ENCODE data around the gene CXorf38. TPM values are rescaled to one million over a fixed set of nuclear protein-coding genes. Genes with fewer than 3 reads are reported as not detected.

The CXorf38 gene
- total and polyA plus RNA-seq, 2 donors (not counting 1 experiment from before 2014, with no cell fraction given), result 12.4 to 14.7 TPM

DNA sequence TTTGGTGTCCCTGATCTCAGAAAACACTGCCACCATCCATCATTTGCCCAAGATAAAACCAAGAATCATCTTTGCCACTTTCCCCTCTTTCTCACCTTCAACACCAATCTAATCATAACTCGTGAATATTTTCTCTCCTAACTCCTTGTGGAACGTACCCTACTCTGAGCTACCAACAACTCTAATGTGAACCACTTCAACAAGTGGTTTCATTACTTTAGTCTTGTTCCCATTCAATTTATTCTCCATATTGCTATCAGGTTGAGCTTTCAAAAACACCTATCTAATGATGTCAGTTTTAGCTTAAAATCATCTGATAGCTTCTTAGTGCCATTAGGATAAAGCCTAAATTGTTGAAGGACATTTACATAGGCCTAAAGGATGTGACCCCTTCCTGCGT lies 39.8 kb upstream of the CXorf38 start:
- no peak overlapping the region for H2AFZ ChIP-seq (ENCODE audit: low read length)
- TF ChIP-seq, protein P1, sequence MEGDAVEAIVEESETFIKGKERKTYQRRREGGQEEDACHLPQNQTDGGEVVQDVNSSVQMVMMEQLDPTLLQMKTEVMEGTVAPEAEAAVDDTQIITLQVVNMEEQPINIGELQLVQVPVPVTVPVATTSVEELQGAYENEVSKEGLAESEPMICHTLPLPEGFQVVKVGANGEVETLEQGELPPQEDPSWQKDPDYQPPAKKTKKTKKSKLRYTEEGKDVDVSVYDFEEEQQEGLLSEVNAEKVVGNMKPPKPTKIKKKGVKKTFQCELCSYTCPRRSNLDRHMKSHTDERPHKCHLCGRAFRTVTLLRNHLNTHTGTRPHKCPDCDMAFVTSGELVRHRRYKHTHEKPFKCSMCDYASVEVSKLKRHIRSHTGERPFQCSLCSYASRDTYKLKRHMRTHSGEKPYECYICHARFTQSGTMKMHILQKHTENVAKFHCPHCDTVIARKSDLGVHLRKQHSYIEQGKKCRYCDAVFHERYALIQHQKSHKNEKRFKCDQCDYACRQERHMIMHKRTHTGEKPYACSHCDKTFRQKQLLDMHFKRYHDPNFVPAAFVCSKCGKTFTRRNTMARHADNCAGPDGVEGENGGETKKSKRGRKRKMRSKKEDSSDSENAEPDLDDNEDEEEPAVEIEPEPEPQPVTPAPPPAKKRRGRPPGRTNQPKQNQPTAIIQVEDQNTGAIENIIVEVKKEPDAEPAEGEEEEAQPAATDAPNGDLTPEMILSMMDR (conservative IDR thresholded peaks at IDR 0.05 in 1 of 2, IDR thresholded peaks at IDR 0.05 in 1 of 2; ENCODE audit: low read depth in 1 of 2, low read length in 2 of 2), result no peak
- H3K36me3 ChIP-seq (ENCODE audit: control insufficient read depth, insufficient read depth, low read length), result no peaks in the 10 kb centered on the region
- no peaks in the 10 kb centered on the region for H3K79me2 ChIP-seq (ENCODE audit: control insufficient read depth, insufficient read depth, low read length)
- H3K4me2 ChIP-seq (ENCODE audit: extremely low read depth, insufficient read depth, low read length), result no peak overlapping the region
- no peaks in the 10 kb centered on the region for H4K20me1 ChIP-seq (ENCODE audit: control insufficient read depth, extremely low read depth, insufficient read depth, low read length)
- H3K9ac ChIP-seq (ENCODE audit: insufficient read depth, low read length), result no peak overlapping the region
- no peaks in the 10 kb centered on the region for H3K27me3 ChIP-seq (ENCODE audit: control insufficient read depth, insufficient read depth, low read length)
- no peak for DNase-seq (ENCODE audit: low read depth in 2 of 2)
- H3K4me1 ChIP-seq (ENCODE audit: control insufficient read depth, extremely low read depth, insufficient read depth, low read length), result no peaks in the 10 kb centered on the region
- no peak overlapping the region for H3K27ac ChIP-seq (ENCODE audit: insufficient read depth, low read length)
- H3K4me3 ChIP-seq (replicated peaks in 1 of 4; ENCODE audit: control extremely low read depth in 1 of 4, insufficient read depth in 1 of 4, low read depth in 3 of 4, low read length in 4 of 4), result no peak overlapping the region
- H3K9me3 ChIP-seq (ENCODE audit: control insufficient read depth, insufficient read depth, low read depth, low read length), result no peaks in the 10 kb centered on the region

DNA sequence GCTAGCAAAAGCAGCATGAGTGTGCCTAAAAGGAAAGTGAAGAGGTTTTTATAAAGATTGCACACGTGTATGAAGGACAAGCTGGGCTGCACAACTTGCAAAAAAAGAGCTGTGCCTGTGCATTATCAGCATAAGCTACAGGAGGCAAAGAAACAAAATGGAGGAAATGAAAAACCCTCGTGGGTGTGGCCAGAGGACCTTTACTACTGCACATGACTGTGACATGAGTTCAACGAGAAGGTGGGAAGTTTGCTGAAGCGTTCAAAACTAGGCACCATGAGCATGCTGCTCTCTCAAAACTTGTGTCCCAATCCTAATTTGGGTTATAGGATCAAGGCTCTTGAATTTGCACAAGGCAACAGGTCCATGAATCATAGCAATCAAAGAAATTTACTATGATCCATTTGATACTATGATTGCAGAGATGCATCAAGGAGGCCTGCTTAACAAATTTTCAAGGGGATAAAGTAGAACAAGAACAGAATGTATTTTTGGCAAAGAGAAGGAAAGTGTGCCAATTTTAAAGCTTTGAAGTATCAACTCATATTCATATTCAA lies 38.1 kb upstream of the CXorf38 start:
- no peak overlapping the region for H3K9ac ChIP-seq (ENCODE audit: insufficient read depth, low read length)
- TF ChIP-seq EZH2 (IDR thresholded peaks at IDR 0.05; ENCODE audit: low read length, missing control alignments), result no peak
- TF ChIP-seq, protein P1 (conservative IDR thresholded peaks at IDR 0.05 in 1 of 2, IDR thresholded peaks at IDR 0.05 in 1 of 2; ENCODE audit: low read depth in 1 of 2, low read length in 2 of 2), result no peak

DNA sequence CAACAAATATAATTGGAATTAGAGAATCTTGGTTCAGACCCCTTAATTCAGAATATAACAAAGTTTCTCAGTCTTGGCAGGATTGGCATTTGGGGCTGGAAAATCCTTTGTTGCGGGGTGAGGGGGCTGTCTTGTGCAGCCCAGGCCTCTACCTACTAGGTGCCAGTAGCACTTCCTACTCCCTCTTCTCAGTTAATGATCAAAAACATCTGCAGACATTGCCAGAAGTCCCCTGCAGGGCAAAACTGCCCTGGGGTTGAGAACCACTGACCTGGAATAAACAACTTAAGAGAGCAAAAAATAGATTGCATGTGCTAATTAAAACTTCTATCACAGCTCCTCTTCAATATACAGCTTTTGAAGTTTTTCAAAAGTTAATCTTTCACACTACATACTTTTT lies 36.7 kb upstream of the CXorf38 start:
- Histone ChIP-seq H3K9ac (ENCODE audit: insufficient read depth, low read length) (no peak overlapping the region), H3K36me3 (ENCODE audit: control insufficient read depth, insufficient read depth, low read length) (no peaks in the 10 kb centered on the region), H2AFZ (ENCODE audit: low read length) (no peak overlapping the region), H3K4me2 (ENCODE audit: extremely low read depth, insufficient read depth, low read length) (no peak overlapping the region), H4K20me1 (ENCODE audit: control insufficient read depth, extremely low read depth, insufficient read depth, low read length) (no peaks in the 10 kb centered on the region), H3K4me1 (ENCODE audit: control insufficient read depth, extremely low read depth, insufficient read depth, low read length) (no peaks in the 10 kb centered on the region), H3K27me3 (ENCODE audit: control insufficient read depth, insufficient read depth, low read length) (no peaks in the 10 kb centered on the region), H3K27ac (ENCODE audit: insufficient read depth, low read length) (no peak overlapping the region), H3K4me3 (replicated peaks in 1 of 4; ENCODE audit: control extremely low read depth in 1 of 4, insufficient read depth in 1 of 4, low read depth in 3 of 4, low read length in 4 of 4) (no peak overlapping the region), H3K9me3 (ENCODE audit: control insufficient read depth, insufficient read depth, low read depth, low read length) (no peaks in the 10 kb centered on the region), H3K79me2 (ENCODE audit: control insufficient read depth, insufficient read depth, low read length) (no peaks in the 10 kb centered on the region)
- no peak for DNase-seq (ENCODE audit: low read depth in 2 of 2)
- TF ChIP-seq EZH2 (IDR thresholded peaks at IDR 0.05; ENCODE audit: low read length, missing control alignments), result no peak
- TF ChIP-seq, protein P1 (conservative IDR thresholded peaks at IDR 0.05 in 1 of 2, IDR thresholded peaks at IDR 0.05 in 1 of 2; ENCODE audit: low read depth in 1 of 2, low read length in 2 of 2), result no peak

More for the DNA sequence above, 38.1 kb upstream of the CXorf38 start:
- DNase-seq (ENCODE audit: low read depth in 2 of 2), result no peak
- Histone ChIP-seq H4K20me1 (ENCODE audit: control insufficient read depth, extremely low read depth, insufficient read depth, low read length) (no peaks in the 10 kb centered on the region), H3K27ac (ENCODE audit: insufficient read depth, low read length) (no peak overlapping the region), H3K79me2 (ENCODE audit: control insufficient read depth, insufficient read depth, low read length) (no peaks in the 10 kb centered on the region), H3K36me3 (ENCODE audit: control insufficient read depth, insufficient read depth, low read length) (no peaks in the 10 kb centered on the region), H3K4me2 (ENCODE audit: extremely low read depth, insufficient read depth, low read length) (no peak overlapping the region), H3K27me3 (ENCODE audit: control insufficient read depth, insufficient read depth, low read length) (no peaks in the 10 kb centered on the region), H3K4me1 (ENCODE audit: control insufficient read depth, extremely low read depth, insufficient read depth, low read length) (no peaks in the 10 kb centered on the region), H2AFZ (ENCODE audit: low read length) (no peak overlapping the region), H3K9me3 (ENCODE audit: control insufficient read depth, insufficient read depth, low read depth, low read length) (no peaks in the 10 kb centered on the region), H3K4me3 (replicated peaks in 1 of 4; ENCODE audit: control extremely low read depth in 1 of 4, insufficient read depth in 1 of 4, low read depth in 3 of 4, low read length in 4 of 4) (no peak overlapping the region)

All from fibroblast of lung (primary cell).